Mesothelial cell of epicardium (in vitro differentiated cells): ENCODE data around the gene DEFB129. TPM values are rescaled to one million over a fixed set of nuclear protein-coding genes. Genes with fewer than 3 reads are reported as not detected.

Source experiments
- DNase-seq, 2 experiments: peaks; one replicate each; pipeline ENCODE4 v3.0.0; 2021; ENCODE audit warnings: low spot score in 2 of 2; ENCODE audit not compliant: unreplicated experiment in 2 of 2
- H3K27ac Mint-ChIP-seq: 2 replicates; pipeline ENCODE4 v1.8.0; 2021; ENCODE audit warnings: mixed read lengths
- H3K27me3 Mint-ChIP-seq: 2 replicates; pipeline ENCODE4 v1.8.0; 2021; ENCODE audit warnings: low read depth, mixed read lengths
- H3K36me3 Mint-ChIP-seq: 2 replicates; pipeline ENCODE4 v1.8.0; 2021; ENCODE audit warnings: mixed read lengths
- H3K4me1 Mint-ChIP-seq: 2 replicates; pipeline ENCODE4 v1.8.0; 2021; ENCODE audit warnings: mixed read lengths
- H3K4me3 Mint-ChIP-seq: 2 replicates; pipeline ENCODE4 v1.8.0; 2021; ENCODE audit warnings: mild to moderate bottlenecking, moderate library complexity, mixed read lengths
- H3K9me3 Mint-ChIP-seq: 2 replicates; pipeline ENCODE4 v1.8.0; 2021; ENCODE audit warnings: mixed read lengths
- total RNA-seq: library from RNA; stranded (reverse); gene quantifications from 3 replicates; pipeline ENCODE4 v1.2.1, GENCODE V29; 2021
- TF ChIP-seq, protein P1 (sequence below): fragments of 200-600 bp; sonication (generic); IDR thresholded peaks from one replicate; pipeline ENCODE4 v1.5.0; 2021; ENCODE audit warnings: antibody characterized with exemption; ENCODE audit not compliant: unreplicated experiment

Gene DEFB129
- total RNA-seq, 1 donor from 2014 or later, result not detected

DNA sequence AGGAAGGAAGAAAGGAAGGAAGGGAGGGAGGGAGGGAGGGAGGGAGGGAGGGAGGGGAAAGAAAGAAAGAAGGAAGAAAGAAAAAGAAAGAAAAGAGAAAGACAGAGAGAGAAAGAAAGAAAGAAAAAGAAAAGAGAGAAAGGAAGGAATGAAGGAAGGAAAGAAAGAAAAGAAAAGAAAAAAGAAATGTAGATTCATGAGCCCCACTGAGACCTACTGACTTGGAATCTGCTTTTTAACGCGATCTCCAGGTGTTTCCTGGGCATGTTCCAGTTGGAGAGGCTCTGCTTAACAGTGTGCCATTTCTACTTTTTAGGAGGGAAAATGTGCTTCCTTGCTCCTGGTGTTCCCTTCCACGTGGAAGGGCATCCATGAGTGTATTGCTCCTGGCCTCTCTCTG lies 46.8 kb downstream of the DEFB129 start:
- H3K36me3 Mint-ChIP-seq, result peaks cover 49% of the 10 kb centered on the region
- no peak overlapping the region for H3K4me3 Mint-ChIP-seq
- no peak overlapping the region for H3K27ac Mint-ChIP-seq
- no peak for DNase-seq
- TF ChIP-seq, protein P1, sequence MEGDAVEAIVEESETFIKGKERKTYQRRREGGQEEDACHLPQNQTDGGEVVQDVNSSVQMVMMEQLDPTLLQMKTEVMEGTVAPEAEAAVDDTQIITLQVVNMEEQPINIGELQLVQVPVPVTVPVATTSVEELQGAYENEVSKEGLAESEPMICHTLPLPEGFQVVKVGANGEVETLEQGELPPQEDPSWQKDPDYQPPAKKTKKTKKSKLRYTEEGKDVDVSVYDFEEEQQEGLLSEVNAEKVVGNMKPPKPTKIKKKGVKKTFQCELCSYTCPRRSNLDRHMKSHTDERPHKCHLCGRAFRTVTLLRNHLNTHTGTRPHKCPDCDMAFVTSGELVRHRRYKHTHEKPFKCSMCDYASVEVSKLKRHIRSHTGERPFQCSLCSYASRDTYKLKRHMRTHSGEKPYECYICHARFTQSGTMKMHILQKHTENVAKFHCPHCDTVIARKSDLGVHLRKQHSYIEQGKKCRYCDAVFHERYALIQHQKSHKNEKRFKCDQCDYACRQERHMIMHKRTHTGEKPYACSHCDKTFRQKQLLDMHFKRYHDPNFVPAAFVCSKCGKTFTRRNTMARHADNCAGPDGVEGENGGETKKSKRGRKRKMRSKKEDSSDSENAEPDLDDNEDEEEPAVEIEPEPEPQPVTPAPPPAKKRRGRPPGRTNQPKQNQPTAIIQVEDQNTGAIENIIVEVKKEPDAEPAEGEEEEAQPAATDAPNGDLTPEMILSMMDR, result no peak
- peaks cover 3% of the 10 kb centered on the region for H3K9me3 Mint-ChIP-seq
- no peaks in the 10 kb centered on the region for H3K27me3 Mint-ChIP-seq
- H3K4me1 Mint-ChIP-seq, result peaks cover 2% of the 10 kb centered on the region

DNA sequence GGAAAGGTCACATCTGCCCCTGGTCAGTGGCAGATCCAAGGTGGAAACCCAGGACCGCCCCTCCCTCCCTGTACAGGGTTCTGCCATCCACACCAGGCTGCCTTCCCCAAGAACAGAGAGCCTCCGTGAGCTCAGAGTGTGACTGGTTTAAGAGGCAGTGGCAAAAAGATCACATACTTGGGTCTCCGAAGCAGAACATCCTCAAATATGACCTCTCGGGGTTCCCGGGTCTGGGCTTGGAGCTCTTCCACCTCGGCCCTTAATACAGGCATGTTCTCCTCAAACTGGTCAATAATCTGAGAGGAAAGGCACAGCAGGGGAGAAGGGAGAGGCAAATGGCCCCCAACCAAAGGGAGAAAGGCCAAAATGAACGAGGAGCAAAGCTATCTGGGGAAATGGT lies 48.7 kb downstream of the DEFB129 start:
- TF ChIP-seq, protein P1, result no peak
- Mint-ChIP-seq H3K4me3 (no peak overlapping the region), H3K36me3 (peaks cover 53% of the 10 kb centered on the region), H3K9me3 (peaks cover 3% of the 10 kb centered on the region), H3K27me3 (no peaks in the 10 kb centered on the region), H3K4me1 (peaks cover 2% of the 10 kb centered on the region), H3K27ac (no peak overlapping the region)
- no peak for DNase-seq

DNA sequence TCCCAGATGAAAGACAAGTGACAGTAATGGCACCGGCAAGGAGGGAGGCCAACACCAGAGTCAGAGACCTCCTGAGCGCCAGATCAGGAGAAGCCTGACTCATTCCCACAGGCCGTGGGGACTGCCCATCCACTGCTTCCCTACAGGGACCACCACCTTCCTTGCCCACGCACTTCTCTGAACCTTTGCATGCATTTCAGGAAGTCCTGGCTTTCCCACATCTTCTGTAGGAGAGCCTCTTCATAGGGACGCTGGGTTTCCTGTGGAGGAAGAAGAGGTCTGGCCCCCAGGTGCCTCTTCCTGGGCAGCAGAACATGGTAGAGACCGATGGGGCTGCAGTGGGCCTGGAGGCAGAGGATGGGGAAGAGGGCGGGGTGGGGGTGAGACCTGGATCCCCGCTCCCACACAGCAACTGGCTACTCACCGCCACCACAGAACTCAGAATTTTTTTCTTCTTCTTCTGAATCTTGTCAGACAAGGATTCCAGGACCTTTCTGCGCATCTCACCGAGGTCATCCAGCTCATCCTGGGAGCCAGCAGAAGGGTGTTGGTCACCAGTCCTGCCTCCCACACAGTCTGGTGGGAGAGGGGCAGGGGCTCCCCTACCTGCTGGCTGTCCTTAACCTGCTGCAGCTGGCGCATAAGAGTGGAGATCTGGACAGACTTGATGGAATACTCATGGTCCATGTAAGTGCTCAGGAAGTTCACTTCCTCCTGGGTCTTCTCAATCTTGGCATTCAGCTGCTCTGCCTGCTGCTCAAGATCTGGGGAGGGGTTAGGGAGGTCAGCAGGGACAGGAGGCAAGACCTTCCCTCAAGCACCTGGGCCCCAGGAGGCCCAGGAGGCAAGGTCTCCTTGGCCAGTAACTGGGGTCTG lies 49.8 kb downstream of the DEFB129 start:
- Mint-ChIP-seq H3K4me1 (peaks cover 2% of the 10 kb centered on the region), H3K27me3 (no peaks in the 10 kb centered on the region), H3K27ac (no peak overlapping the region), H3K4me3 (no peak overlapping the region), H3K36me3 (peaks cover 59% of the 10 kb centered on the region), H3K9me3 (peaks cover 3% of the 10 kb centered on the region)
- no peak for DNase-seq
- TF ChIP-seq, protein P1, result no peak

DNA sequence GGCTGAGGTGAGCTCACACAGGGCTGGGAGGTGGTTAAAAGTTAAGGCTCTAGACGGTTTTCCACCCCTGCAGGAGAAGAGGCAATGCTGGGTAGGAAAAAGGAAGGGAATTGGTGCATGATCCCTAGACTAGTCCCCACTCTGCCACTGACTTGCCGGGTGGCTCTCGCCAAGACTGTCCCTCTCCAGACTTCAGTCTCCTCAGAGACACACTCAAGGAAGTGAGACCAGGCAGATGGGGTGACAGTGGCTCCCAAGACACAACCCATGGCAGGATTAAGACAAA lies 50.4 kb downstream of the DEFB129 start:
- Mint-ChIP-seq H3K9me3 (peaks cover 3% of the 10 kb centered on the region), H3K4me1 (peaks cover 2% of the 10 kb centered on the region), H3K27me3 (no peaks in the 10 kb centered on the region), H3K4me3 (no peak overlapping the region), H3K27ac (no peak overlapping the region), H3K36me3 (peaks cover 62% of the 10 kb centered on the region)
- TF ChIP-seq, protein P1, result no peak
- no peak for DNase-seq

DNA sequence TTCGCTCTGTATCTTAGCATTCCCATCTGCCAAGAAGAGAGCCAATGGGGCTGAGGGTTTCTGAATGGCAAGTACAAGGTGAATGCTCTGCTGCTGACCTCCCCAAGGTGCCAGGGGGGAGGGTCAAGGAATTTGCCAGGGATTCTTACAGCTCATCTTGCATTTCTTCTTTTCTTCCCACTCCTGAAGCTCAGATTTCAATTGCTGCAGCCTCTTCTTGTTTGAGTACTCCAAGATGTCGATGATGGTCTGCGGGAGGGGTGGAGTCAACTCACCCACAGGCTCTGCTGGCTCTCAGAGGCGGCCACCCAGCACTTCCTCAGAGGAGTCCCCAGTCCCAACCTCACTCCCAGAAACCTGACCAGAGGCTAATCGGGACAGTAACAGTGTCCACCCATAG lies 51.1 kb downstream of the DEFB129 start:
- TF ChIP-seq, protein P1, result no peak
- Mint-ChIP-seq H3K4me1 (peaks cover 2% of the 10 kb centered on the region), H3K36me3 (peaks cover 57% of the 10 kb centered on the region), H3K9me3 (peaks cover 3% of the 10 kb centered on the region), H3K4me3 (no peak overlapping the region), H3K27me3 (no peaks in the 10 kb centered on the region), H3K27ac (no peak overlapping the region)
- no peak for DNase-seq
